Keratinocyte (primary cell): Measurements from ENCODE around the gene TMED10. TPM values are rescaled to one million over a fixed set of nuclear protein-coding genes. Genes with fewer than 3 reads are reported as not detected.

Experiments used
- DNase-seq: peaks from one replicate; pipeline ENCODE4 v3.0.0-alpha.2; 2011; ENCODE audit warnings: low read depth, missing footprints, low spot score
- FAIRE-seq: peaks from 2 replicates; lab custom pipeline; 2011; peaks lifted over from hg19 to GRCh38; lab: Jason Lieb, UNC
- H2AFZ ChIP-seq: 2 replicates; pipeline ENCODE4 v1.6.0; 2012; ENCODE audit warnings: low read length, control low read depth, inconsistent platforms; ENCODE audit not compliant: control insufficient read depth
- H3K27ac ChIP-seq: 2 replicates; pipeline ENCODE4 v1.5.1; 2011; ENCODE audit warnings: low read length; ENCODE audit not compliant: control insufficient read depth, insufficient read depth
- H3K27me3 ChIP-seq: 3 replicates; pipeline ENCODE4 v1.6.0; 2011; ENCODE audit warnings: low read length; ENCODE audit not compliant: control insufficient read depth, insufficient read depth; ENCODE audit errors: extremely low read depth
- H3K36me3 ChIP-seq, 2 experiments: 2 replicates in 1 of 2; 3 replicates in 1 of 2; pipeline ENCODE4 v1.5.1; 2011; ENCODE audit warnings: low read length in 2 of 2, mild to moderate bottlenecking in 1 of 2; ENCODE audit not compliant: control insufficient read depth in 2 of 2, insufficient read depth in 2 of 2; ENCODE audit errors: extremely low read depth in 1 of 2
- H3K4me1 ChIP-seq: 3 replicates; pipeline ENCODE4 v1.5.1; 2011; ENCODE audit warnings: low read length; ENCODE audit not compliant: control insufficient read depth, insufficient read depth; ENCODE audit errors: extremely low read depth
- H3K4me2 ChIP-seq: 3 replicates; pipeline ENCODE4 v1.6.0; 2011; ENCODE audit warnings: low read depth, low read length; ENCODE audit not compliant: control insufficient read depth, insufficient read depth; ENCODE audit errors: extremely low read depth
- H3K4me3 ChIP-seq, 3 experiments: fragments of 200-600 bp in 1 of 3; sonication (generic) in 1 of 3; 2 replicates in 2 of 3; 3 replicates in 1 of 3; pipeline ENCODE4 v1.5.1; 2011 to 2016; ENCODE audit warnings: low read length in 3 of 3, mild to moderate bottlenecking in 3 of 3, control low read depth in 2 of 3, inconsistent platforms in 1 of 3, low read depth in 1 of 3, mixed read lengths in 1 of 3, mixed run types in 1 of 3, moderate library complexity in 1 of 3; ENCODE audit not compliant: control insufficient read depth in 2 of 3, insufficient read depth in 2 of 3; ENCODE audit errors: extremely low read depth in 1 of 3
- H3K79me2 ChIP-seq: 2 replicates; pipeline ENCODE4 v1.6.0; 2012; ENCODE audit warnings: low read length; ENCODE audit not compliant: control insufficient read depth, insufficient read depth
- H3K9ac ChIP-seq: 3 replicates; pipeline ENCODE4 v1.6.0; 2011; ENCODE audit warnings: low read length; ENCODE audit not compliant: control insufficient read depth, insufficient read depth; ENCODE audit errors: extremely low read depth
- H3K9me1 ChIP-seq: 3 replicates; pipeline ENCODE4 v1.6.0; 2011; ENCODE audit warnings: low read length; ENCODE audit not compliant: control insufficient read depth, insufficient read depth; ENCODE audit errors: extremely low read depth
- H3K9me3 ChIP-seq: 2 replicates; pipeline ENCODE4 v1.5.1; 2012; ENCODE audit warnings: low read depth, low read length; ENCODE audit not compliant: control insufficient read depth
- H4K20me1 ChIP-seq: 3 replicates; pipeline ENCODE4 v1.6.0; 2011; ENCODE audit warnings: low read length; ENCODE audit not compliant: control insufficient read depth, insufficient read depth; ENCODE audit errors: extremely low read depth
- EZH2 ChIP-seq: IDR thresholded peaks from one replicate; pipeline ENCODE4 v1.6.1; 2012; ENCODE audit warnings: inconsistent platforms, mild to moderate bottlenecking, low read length, moderate library complexity
- dilution Hi-C: fragments of 300-500 bp; cut with MboI; formaldehyde crosslinking; loops from one replicate; pipeline ENCODE4 v1.7.0; 2020; ENCODE audit warnings: low sequenced_read_pairs; ENCODE audit not compliant: extremely low pct_ligation_motif_present
- polyA plus RNA-seq, 5 experiments: library from polyadenylated mRNA; depleted of rRNA in 3 of 5; stranded (reverse) in 3 of 5; stranded (forward) in 1 of 5; unstranded in 1 of 5; fragments of >200 nt; gene quantifications; 1 replicate in 1 of 5; 2 replicates in 3 of 5; 3 replicates in 1 of 5; pipeline versions ENCODE4 v1.2.1 to v1.2.3, GENCODE V29; 2011 to 2012; ENCODE audit warnings: missing spikeins in 2 of 5, low read depth in 1 of 5, low replicate concordance in 1 of 5
- TF ChIP-seq, protein P1 (sequence below), 3 experiments: IDR thresholded peaks in 1 of 3; conservative IDR thresholded peaks in 1 of 3; optimal IDR thresholded peaks in 1 of 3; 2 replicates in 2 of 3; 3 replicates in 1 of 3; pipeline versions ENCODE3 to v1.5.1; 2011; ENCODE audit warnings: low read length in 3 of 3, mild to moderate bottlenecking in 3 of 3, moderate library complexity in 2 of 3, control low read depth in 1 of 3, inconsistent platforms in 1 of 3; ENCODE audit not compliant: insufficient read depth in 2 of 3; ENCODE audit errors: extremely low read depth in 1 of 3

The TMED10 gene
- polyA plus RNA-seq, 1 donor (not counting 4 experiments of a cell fraction or from before 2014, with no cell fraction given): 428 TPM

DNA sequence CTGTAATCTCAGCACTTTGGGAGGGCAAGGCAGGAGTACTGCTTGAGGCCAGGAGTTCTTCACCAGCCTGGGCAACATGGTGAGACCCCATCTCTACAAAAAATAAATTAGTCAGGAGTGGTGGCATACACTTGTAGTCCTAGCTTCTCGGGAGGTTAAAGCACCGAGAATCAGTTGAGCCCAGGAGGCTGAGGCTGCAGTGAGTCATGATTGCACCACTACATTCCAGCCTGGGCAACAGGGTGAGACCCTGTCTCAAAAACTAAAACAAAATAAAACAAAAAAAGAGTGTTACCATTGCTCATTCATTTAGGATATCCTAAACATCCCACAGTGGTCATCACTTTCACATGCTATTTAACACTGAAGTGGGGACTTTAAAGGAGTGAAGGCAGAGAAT lies 57.4 kb downstream of the TMED10 start:
- peaks cover 6% of the 10 kb centered on the region for H3K4me1 ChIP-seq
- H3K9me1 ChIP-seq: no peaks in the 10 kb centered on the region
- no peak overlapping the region for H3K9ac ChIP-seq
- H3K36me3 ChIP-seq: peaks cover 2 to 22% of the 10 kb centered on the region in 2 experiments
- no peak overlapping the region for H2AFZ ChIP-seq
- no peaks in the 10 kb centered on the region for H3K27me3 ChIP-seq
- no peaks in the 10 kb centered on the region for H3K9me3 ChIP-seq
- FAIRE-seq: no peak
- DNase-seq: no peak
- TF ChIP-seq, protein P1, sequence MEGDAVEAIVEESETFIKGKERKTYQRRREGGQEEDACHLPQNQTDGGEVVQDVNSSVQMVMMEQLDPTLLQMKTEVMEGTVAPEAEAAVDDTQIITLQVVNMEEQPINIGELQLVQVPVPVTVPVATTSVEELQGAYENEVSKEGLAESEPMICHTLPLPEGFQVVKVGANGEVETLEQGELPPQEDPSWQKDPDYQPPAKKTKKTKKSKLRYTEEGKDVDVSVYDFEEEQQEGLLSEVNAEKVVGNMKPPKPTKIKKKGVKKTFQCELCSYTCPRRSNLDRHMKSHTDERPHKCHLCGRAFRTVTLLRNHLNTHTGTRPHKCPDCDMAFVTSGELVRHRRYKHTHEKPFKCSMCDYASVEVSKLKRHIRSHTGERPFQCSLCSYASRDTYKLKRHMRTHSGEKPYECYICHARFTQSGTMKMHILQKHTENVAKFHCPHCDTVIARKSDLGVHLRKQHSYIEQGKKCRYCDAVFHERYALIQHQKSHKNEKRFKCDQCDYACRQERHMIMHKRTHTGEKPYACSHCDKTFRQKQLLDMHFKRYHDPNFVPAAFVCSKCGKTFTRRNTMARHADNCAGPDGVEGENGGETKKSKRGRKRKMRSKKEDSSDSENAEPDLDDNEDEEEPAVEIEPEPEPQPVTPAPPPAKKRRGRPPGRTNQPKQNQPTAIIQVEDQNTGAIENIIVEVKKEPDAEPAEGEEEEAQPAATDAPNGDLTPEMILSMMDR (optimal IDR thresholded peaks at IDR 0.05 in 1 of 3, IDR thresholded peaks at IDR 0.05 in 1 of 3, conservative IDR thresholded peaks at IDR 0.05 in 1 of 3; ENCODE audit: extremely low read depth in 1 of 3, insufficient read depth in 2 of 3, low read length in 3 of 3): no peak
- no peak for TF ChIP-seq EZH2
- H3K79me2 ChIP-seq: no peaks in the 10 kb centered on the region
- dilution Hi-C loops: no loop called here
- no peak overlapping the region for H3K27ac ChIP-seq
- no peak overlapping the region for H3K4me2 ChIP-seq
- no peaks in the 10 kb centered on the region for H4K20me1 ChIP-seq
- no peak overlapping the region for H3K4me3 ChIP-seq

DNA sequence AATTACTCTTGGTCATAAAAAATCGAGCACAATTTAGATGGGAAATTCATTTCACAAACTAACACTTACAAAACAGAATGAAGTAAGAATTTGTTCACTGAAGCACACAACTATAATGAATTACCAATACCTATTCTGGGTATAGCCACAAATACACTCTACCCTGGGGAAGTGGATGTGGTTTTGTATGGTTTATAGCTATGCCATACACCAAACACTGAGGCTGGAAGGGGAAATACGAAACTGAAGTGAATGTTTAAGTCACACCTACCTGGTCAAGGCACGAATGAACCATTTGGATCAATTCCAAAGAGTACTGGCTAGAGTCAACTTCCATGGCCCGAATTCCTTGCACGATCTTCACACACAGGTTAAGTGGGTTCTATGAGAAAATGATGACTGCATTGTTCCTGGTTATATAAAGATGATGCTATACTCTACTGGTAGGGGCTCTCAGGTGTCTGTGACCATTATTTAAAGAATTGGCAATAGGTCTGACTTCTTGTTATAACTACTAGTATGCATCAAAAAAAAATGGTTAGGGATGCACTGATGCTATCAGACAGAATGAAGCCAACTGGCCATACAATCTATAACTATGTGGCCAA lies 62.4 kb downstream of the TMED10 start:
- TF ChIP-seq, protein P1 (optimal IDR thresholded peaks at IDR 0.05 in 1 of 3, IDR thresholded peaks at IDR 0.05 in 1 of 3, conservative IDR thresholded peaks at IDR 0.05 in 1 of 3; ENCODE audit: extremely low read depth in 1 of 3, insufficient read depth in 2 of 3, low read length in 3 of 3): no peak
- TF ChIP-seq EZH2: no peak
- no peaks in the 10 kb centered on the region for H3K27me3 ChIP-seq
- H3K9me1 ChIP-seq: no peaks in the 10 kb centered on the region
- DNase-seq (no peak), FAIRE-seq (peak; percentile 26)
- H3K9ac ChIP-seq: no peak overlapping the region
- H3K4me3 ChIP-seq: no peak overlapping the region
- dilution Hi-C loops: no loop called here
- no peaks in the 10 kb centered on the region for H3K4me1 ChIP-seq
- H3K79me2 ChIP-seq: no peaks in the 10 kb centered on the region
- H3K9me3 ChIP-seq: no peaks in the 10 kb centered on the region
- peaks cover 10 to 24% of the 10 kb centered on the region in 2 experiments for H3K36me3 ChIP-seq
- H3K4me2 ChIP-seq: no peak overlapping the region
- no peaks in the 10 kb centered on the region for H4K20me1 ChIP-seq
- H3K27ac ChIP-seq: no peak overlapping the region
- no peak overlapping the region for H2AFZ ChIP-seq
